Prostate gland (tissue), 2 donors: ENCODE results near the gene FBXO38.

Source experiments
- CTCF ChIP-seq, 4 experiments: fragments of 200-600 bp in 2 of 4; fragments of 450-650 bp in 2 of 4; sonication (generic) in 2 of 4; IDR thresholded peaks; 1 replicate in 3 of 4; 2 replicates in 1 of 4; pipeline ENCODE4 v1.5.1; 2016 to 2019; ENCODE audit warnings: antibody characterized with exemption in 4 of 4, mild to moderate bottlenecking in 2 of 4, moderate library complexity in 2 of 4
- POLR2AphosphoS5 ChIP-seq: sonication (generic); formaldehyde crosslinking; IDR thresholded peaks from one replicate; pipeline ENCODE4 v1.6.1; 2017; ENCODE audit warnings: antibody characterized with exemption

DNA sequence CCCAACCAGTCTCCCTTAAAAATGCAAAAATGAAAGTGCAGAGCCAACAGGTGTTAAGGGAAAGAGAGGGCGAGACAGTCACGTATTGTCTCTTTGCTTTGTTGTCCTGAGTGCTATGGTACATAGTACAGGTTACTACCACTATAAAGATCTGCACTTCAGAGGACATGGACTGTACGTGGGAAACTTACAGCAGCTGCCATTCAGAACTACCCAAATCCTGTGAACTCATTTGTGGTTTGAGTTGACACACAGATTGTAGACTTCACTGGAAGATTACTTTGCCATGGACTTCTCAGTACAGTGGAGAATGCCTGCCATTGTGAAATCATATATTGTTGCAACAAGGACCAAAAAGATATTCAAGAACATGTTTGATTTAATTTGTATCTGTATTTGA is 34.8 kb downstream of the FBXO38 start:
- TF ChIP-seq CTCF (IDR thresholded peaks at IDR 0.05) (no peak), POLR2AphosphoS5 (no peak)
